Vagina (tissue), 2 donors: Measurements from ENCODE around the gene COL25A1. TPM values are rescaled to one million over a fixed set of nuclear protein-coding genes. Genes with fewer than 3 reads are reported as not detected.

Experiments used
- DNase-seq, 2 donors: peaks; one replicate each; pipeline ENCODE4 v3.0.0-alpha.2; 2017; ENCODE audit errors: extremely low spot score in 2 of 2
- H3K27ac ChIP-seq: fragments of 200-600 bp; sonication (generic); one replicate; pipeline ENCODE4 v1.5.1; 2019
- H3K27me3 ChIP-seq: fragments of 200-600 bp; sonication (generic); one replicate; pipeline ENCODE4 v1.5.1; 2019
- H3K36me3 ChIP-seq, 2 donors: fragments of 200-600 bp; sonication (generic); one replicate each; pipeline ENCODE4 v1.5.1; 2017 to 2019
- H3K4me1 ChIP-seq: fragments of 200-600 bp; sonication (generic); one replicate; pipeline ENCODE4 v1.5.1; 2019
- H3K4me3 ChIP-seq, 2 donors: fragments of 200-600 bp; sonication (generic); 1 replicate in 1 of 2; 2 replicates in 1 of 2; pipeline ENCODE4 v1.5.1; 2016 to 2019
- H3K9me3 ChIP-seq: fragments of 200-600 bp; sonication (generic); one replicate; pipeline ENCODE4 v1.5.1; 2019
- CTCF ChIP-seq, 3 experiments: fragments of 450-650 bp in 2 of 3; fragments of 200-600 bp in 1 of 3; sonication (generic) in 1 of 3; IDR thresholded peaks; one replicate each; pipeline ENCODE4 v1.5.1; 2017 to 2019; ENCODE audit warnings: antibody characterized with exemption in 3 of 3, mild to moderate bottlenecking in 2 of 3, moderate library complexity in 2 of 3
- POLR2A ChIP-seq, 2 donors: fragments of 450-650 bp; IDR thresholded peaks; one replicate each; pipeline ENCODE4 v1.6.1; 2017; ENCODE audit warnings: antibody characterized with exemption in 2 of 2, mild to moderate bottlenecking in 2 of 2, moderate library complexity in 2 of 2
- POLR2AphosphoS5 ChIP-seq, 2 donors: sonication (generic); formaldehyde crosslinking; IDR thresholded peaks; one replicate each; pipeline ENCODE4 v1.9.0; 2017; ENCODE audit warnings: antibody characterized with exemption in 2 of 2, mild to moderate bottlenecking in 2 of 2, low read depth in 1 of 2; ENCODE audit not compliant: insufficient read depth in 1 of 2
- intact Hi-C: fragments of 100-400 bp; cut with DNase I; formaldehyde crosslinking; loops from one replicate; pipeline ENCODE4 v1.15.1; 2023
- total RNA-seq: library from RNA; depleted of rRNA; stranded (reverse); fragments of >200 nt; gene quantifications from one replicate; pipeline ENCODE4 v1.2.3, GENCODE V29; 2016

COL25A1 gene
- total RNA-seq, 1 donor from 2014 or later, result 0.49 TPM

GRCh38 chr4:108799306-108799705 lies 503.2 kb downstream of the COL25A1 start:
- Histone ChIP-seq H3K27me3 (no peaks in the 10 kb centered on the region), H3K36me3 (no peaks in the 10 kb centered on the region), H3K4me3 (no peak overlapping the region), H3K9me3 (no peaks in the 10 kb centered on the region), H3K27ac (no peak overlapping the region), H3K4me1 (no peaks in the 10 kb centered on the region)
- no peak for DNase-seq
- intact Hi-C loops, result no loop called here
- TF ChIP-seq POLR2A (IDR thresholded peaks at IDR 0.05) (no peak), POLR2AphosphoS5 (IDR thresholded peaks at IDR 0.05; ENCODE audit: insufficient read depth in 1 of 2, low read depth in 1 of 2) (no peak), CTCF (IDR thresholded peaks at IDR 0.05) (no peak)

GRCh38 chr4:108796173-108796572 lies 506.3 kb downstream of the COL25A1 start:
- no peaks in the 10 kb centered on the region for H3K9me3 ChIP-seq
- H3K4me1 ChIP-seq, result no peaks in the 10 kb centered on the region
- H3K27me3 ChIP-seq, result no peaks in the 10 kb centered on the region
- intact Hi-C loops, result no loop called here
- H3K4me3 ChIP-seq, result no peak overlapping the region
- TF ChIP-seq POLR2A (IDR thresholded peaks at IDR 0.05), result no peak
- no peak for TF ChIP-seq CTCF (IDR thresholded peaks at IDR 0.05)
- TF ChIP-seq POLR2AphosphoS5 (IDR thresholded peaks at IDR 0.05; ENCODE audit: insufficient read depth in 1 of 2, low read depth in 1 of 2), result no peak
- H3K36me3 ChIP-seq, result no peaks in the 10 kb centered on the region
- no peak overlapping the region for H3K27ac ChIP-seq
- DNase-seq, result no peak

- Histone ChIP-seq H3K27ac (no peak overlapping the region), H3K4me1 (no peaks in the 10 kb centered on the region), H3K36me3 (no peaks in the 10 kb centered on the region), H3K9me3 (no peaks in the 10 kb centered on the region), H3K4me3 (no peak overlapping the region), H3K27me3 (no peaks in the 10 kb centered on the region)
- intact Hi-C loops, result no loop called here
- TF ChIP-seq CTCF (IDR thresholded peaks at IDR 0.05) (no peak), POLR2AphosphoS5 (IDR thresholded peaks at IDR 0.05; ENCODE audit: insufficient read depth in 1 of 2, low read depth in 1 of 2) (no peak), POLR2A (IDR thresholded peaks at IDR 0.05) (no peak)
- DNase-seq, result no peak
Measured at GRCh38 chr4:108795733-108796132, 506.7 kb downstream of the COL25A1 start.

GRCh38 chr4:108794136-108794535 lies 508.3 kb downstream of the COL25A1 start:
- intact Hi-C loops, result no loop called here
- no peaks in the 10 kb centered on the region for H3K4me1 ChIP-seq
- no peaks in the 10 kb centered on the region for H3K9me3 ChIP-seq
- H3K27ac ChIP-seq, result no peak overlapping the region
- H3K36me3 ChIP-seq, result no peaks in the 10 kb centered on the region
- no peak for DNase-seq
- H3K4me3 ChIP-seq, result no peak overlapping the region
- H3K27me3 ChIP-seq, result no peaks in the 10 kb centered on the region
- TF ChIP-seq POLR2A (IDR thresholded peaks at IDR 0.05), result no peak
- no peak for TF ChIP-seq CTCF (IDR thresholded peaks at IDR 0.05)
- no peak for TF ChIP-seq POLR2AphosphoS5 (IDR thresholded peaks at IDR 0.05; ENCODE audit: insufficient read depth in 1 of 2, low read depth in 1 of 2)

- H3K9me3 ChIP-seq, result no peaks in the 10 kb centered on the region
- no peak for DNase-seq
- H3K27ac ChIP-seq, result no peak overlapping the region
- intact Hi-C loops, result no loop called here
- H3K4me3 ChIP-seq, result no peak overlapping the region
- TF ChIP-seq POLR2AphosphoS5 (IDR thresholded peaks at IDR 0.05; ENCODE audit: insufficient read depth in 1 of 2, low read depth in 1 of 2) (no peak), CTCF (IDR thresholded peaks at IDR 0.05) (no peak), POLR2A (IDR thresholded peaks at IDR 0.05) (no peak)
- no peaks in the 10 kb centered on the region for H3K27me3 ChIP-seq
- no peaks in the 10 kb centered on the region for H3K36me3 ChIP-seq
- H3K4me1 ChIP-seq, result no peaks in the 10 kb centered on the region
Measured at GRCh38 chr4:108793415-108793814, 509.0 kb downstream of the COL25A1 start.
